HG03175 (cell line): ENCODE results near the gene PSG3.
"Not testable (repeated sequence)": the region's sequence is repeated elsewhere in the genome, so short reads cannot be mapped to it uniquely, and the experiment has no call there.

Source experiments
- ATAC-seq: cut with Tn5 transposase; IDR thresholded peaks from one replicate; pipeline ENCODE4 v1.9.1; 2021; ENCODE audit warnings: mild to moderate bottlenecking, moderate library complexity; ENCODE audit not compliant: unreplicated experiment

Gene PSG3

GRCh38 chr19:42740381-42740780, at the start of gene PSG3:
TSS of gene PSG3 (minus strand) at chr19:42740481. CDS start at chr19:42740384, 97 bp downstream.
- ATAC-seq, result not testable (repeated sequence)

GRCh38 chr19:42788766-42789165, 48.5 kb upstream of the PSG3 start:
- ATAC-seq, result not testable (repeated sequence)

GRCh38 chr19:42787766-42788165, 47.5 kb upstream of the PSG3 start:
- ATAC-seq, result not testable (repeated sequence)

GRCh38 chr19:42776750-42777612, 36.7 kb upstream of the PSG3 start:
- ATAC-seq, result not testable (repeated sequence)

- not testable (repeated sequence) for ATAC-seq
These were observed 34.4 kb upstream of the PSG3 start for GRCh38 chr19:42774510-42775158.

GRCh38 chr19:42767319-42767718, 27.0 kb upstream of the PSG3 start:
- ATAC-seq, result not testable (repeated sequence)

- ATAC-seq, result not testable (repeated sequence)
These were observed 26.6 kb upstream of the PSG3 start for GRCh38 chr19:42766871-42767270.

- ATAC-seq, result no peak
These were observed 24.6 kb upstream of the PSG3 start for GRCh38 chr19:42764836-42765235.

- ATAC-seq, result no peak
These were observed 22.5 kb upstream of the PSG3 start for GRCh38 chr19:42762789-42763188.

- not testable (repeated sequence) for ATAC-seq
These were observed 21.6 kb upstream of the PSG3 start for GRCh38 chr19:42761924-42762295.

GRCh38 chr19:42760954-42761923, 21.0 kb upstream of the PSG3 start:
- not testable (repeated sequence) for ATAC-seq

GRCh38 chr19:42758667-42759066, 18.4 kb upstream of the PSG3 start:
- not testable (repeated sequence) for ATAC-seq

GRCh38 chr19:42752246-42752645, 12.0 kb upstream of the PSG3 start:
- not testable (repeated sequence) for ATAC-seq

- ATAC-seq, result not testable (repeated sequence)
These were observed 1.7 kb upstream of the PSG3 start for GRCh38 chr19:42741726-42742607.

- ATAC-seq, result not testable (repeated sequence)
These were observed 2.7 kb downstream of the PSG3 start for GRCh38 chr19:42737581-42738011.

- not testable (repeated sequence) for ATAC-seq
These were observed 11.9 kb downstream of the PSG3 start for GRCh38 chr19:42728341-42728740.

- not testable (repeated sequence) for ATAC-seq
These were observed 26.3 kb downstream of the PSG3 start for GRCh38 chr19:42714000-42714399.

GRCh38 chr19:42712753-42713152, 27.5 kb downstream of the PSG3 start:
- not testable (repeated sequence) for ATAC-seq

GRCh38 chr19:42710986-42711385, 29.3 kb downstream of the PSG3 start:
- not testable (repeated sequence) for ATAC-seq

GRCh38 chr19:42697884-42698283, 42.4 kb downstream of the PSG3 start:
- no peak for ATAC-seq
